Measurements from ENCODE around the gene P3H1. TPM values are rescaled to one million over a fixed set of nuclear protein-coding genes. Genes with fewer than 3 reads are reported as not detected.

Gene P3H1
- total RNA-seq, 1 experiment from 2014 or later: 57.8 TPM

- Histone ChIP-seq H3K4me1 (ENCODE audit: insufficient read depth, low read length, poor library complexity, severe bottlenecking) (peaks cover 11% of the 10 kb centered on the region), H3K27ac (ENCODE audit: low read depth, low read length, poor library complexity, severe bottlenecking) (no peak overlapping the region), H3K9me3 (ENCODE audit: low read depth, low read length, poor library complexity, severe bottlenecking) (no peaks in the 10 kb centered on the region), H3K27me3 (replicated peaks; ENCODE audit: insufficient read depth, low read depth, low read length, poor library complexity) (no peaks in the 10 kb centered on the region), H3K4me3 (ENCODE audit: low read depth, low read length, poor library complexity, severe bottlenecking) (no peak overlapping the region), H3K36me3 (ENCODE audit: insufficient read depth, low read length, poor library complexity, severe bottlenecking) (no peaks in the 10 kb centered on the region)
- ChIA-PET POLR2A (ENCODE audit: low non-redundant PET) (no interaction called here), CTCF (no interaction called here)
- no peak for TF ChIP-seq CTCF (conservative IDR thresholded peaks at IDR 0.05; ENCODE audit: low read depth, low read length)
- TF ChIP-seq EZH2 (IDR thresholded peaks at IDR 0.05; ENCODE audit: borderline replicate concordance, low read depth, low read length, poor library complexity, severe bottlenecking): no peak
- intact Hi-C loops (cut with micrococcal nuclease; ENCODE audit: unreplicated experiment): no loop called here
- no TSS peak for BruUV-seq (replicated peaks)
- no peak for DNase-seq (ENCODE audit: low spot score)
Observed at GRCh38 chr1:42736571-42737200, 30.1 kb downstream of the P3H1 start.

- Histone ChIP-seq H3K9me3 (ENCODE audit: low read depth, low read length, poor library complexity, severe bottlenecking) (no peaks in the 10 kb centered on the region), H3K27me3 (replicated peaks; ENCODE audit: insufficient read depth, low read depth, low read length, poor library complexity) (no peaks in the 10 kb centered on the region), H3K4me3 (ENCODE audit: low read depth, low read length, poor library complexity, severe bottlenecking) (no peak overlapping the region), H3K27ac (ENCODE audit: low read depth, low read length, poor library complexity, severe bottlenecking) (no peak overlapping the region), H3K4me1 (ENCODE audit: insufficient read depth, low read length, poor library complexity, severe bottlenecking) (peaks cover 11% of the 10 kb centered on the region), H3K36me3 (ENCODE audit: insufficient read depth, low read length, poor library complexity, severe bottlenecking) (no peaks in the 10 kb centered on the region)
- intact Hi-C loops (cut with micrococcal nuclease; ENCODE audit: unreplicated experiment): no loop called here
- DNase-seq (ENCODE audit: low spot score): no peak
- BruUV-seq (replicated peaks): no TSS peak
- TF ChIP-seq EZH2 (IDR thresholded peaks at IDR 0.05; ENCODE audit: borderline replicate concordance, low read depth, low read length, poor library complexity, severe bottlenecking) (no peak), CTCF (conservative IDR thresholded peaks at IDR 0.05; ENCODE audit: low read depth, low read length) (no peak)
- ChIA-PET CTCF (no interaction called here), POLR2A (ENCODE audit: low non-redundant PET) (no interaction called here)
Observed at GRCh38 chr1:42736152-42736551, 30.7 kb downstream of the P3H1 start.

GRCh38 chr1:42735477-42736105 lies 31.2 kb downstream of the P3H1 start:
- Histone ChIP-seq H3K27me3 (replicated peaks; ENCODE audit: insufficient read depth, low read depth, low read length, poor library complexity) (no peaks in the 10 kb centered on the region), H3K9me3 (ENCODE audit: low read depth, low read length, poor library complexity, severe bottlenecking) (no peaks in the 10 kb centered on the region), H3K4me3 (ENCODE audit: low read depth, low read length, poor library complexity, severe bottlenecking) (no peak overlapping the region), H3K4me1 (ENCODE audit: insufficient read depth, low read length, poor library complexity, severe bottlenecking) (peaks cover 6% of the 10 kb centered on the region), H3K36me3 (ENCODE audit: insufficient read depth, low read length, poor library complexity, severe bottlenecking) (no peaks in the 10 kb centered on the region), H3K27ac (ENCODE audit: low read depth, low read length, poor library complexity, severe bottlenecking) (no peak overlapping the region)
- no peak for DNase-seq (ENCODE audit: low spot score)
- ChIA-PET CTCF (no interaction called here), POLR2A (ENCODE audit: low non-redundant PET) (no interaction called here)
- no TSS peak for BruUV-seq (replicated peaks)
- TF ChIP-seq EZH2 (IDR thresholded peaks at IDR 0.05; ENCODE audit: borderline replicate concordance, low read depth, low read length, poor library complexity, severe bottlenecking): no peak
- intact Hi-C loops (cut with micrococcal nuclease; ENCODE audit: unreplicated experiment): no loop called here

- Histone ChIP-seq H3K27me3 (replicated peaks; ENCODE audit: insufficient read depth, low read depth, low read length, poor library complexity) (no peaks in the 10 kb centered on the region), H3K4me3 (ENCODE audit: low read depth, low read length, poor library complexity, severe bottlenecking) (no peak overlapping the region), H3K36me3 (ENCODE audit: insufficient read depth, low read length, poor library complexity, severe bottlenecking) (no peaks in the 10 kb centered on the region), H3K9me3 (ENCODE audit: low read depth, low read length, poor library complexity, severe bottlenecking) (no peaks in the 10 kb centered on the region), H3K4me1 (ENCODE audit: insufficient read depth, low read length, poor library complexity, severe bottlenecking) (peaks cover 4% of the 10 kb centered on the region), H3K27ac (ENCODE audit: low read depth, low read length, poor library complexity, severe bottlenecking) (no peak overlapping the region)
- intact Hi-C loops (cut with micrococcal nuclease; ENCODE audit: unreplicated experiment): no loop called here
- no peak for DNase-seq (ENCODE audit: low spot score)
- no TSS peak for BruUV-seq (replicated peaks)
- TF ChIP-seq EZH2 (IDR thresholded peaks at IDR 0.05; ENCODE audit: borderline replicate concordance, low read depth, low read length, poor library complexity, severe bottlenecking): no peak
- no peak for TF ChIP-seq CTCF (conservative IDR thresholded peaks at IDR 0.05; ENCODE audit: low read depth, low read length)
- POLR2A ChIA-PET (ENCODE audit: low non-redundant PET): no interaction called here
- CTCF ChIA-PET: no interaction called here
Observed at GRCh38 chr1:42735056-42735455, 31.8 kb downstream of the P3H1 start.
